GM23248 (cell line): ENCODE measurements around the gene KIF5A. TPM values are rescaled to one million over a fixed set of nuclear protein-coding genes. Genes with fewer than 3 reads are reported as not detected.

ENCODE experiments used
- DNase-seq: peaks from one replicate; pipeline ENCODE4 v3.0.0-alpha.2; 2015
- H2AFZ ChIP-seq: fragments of 200-600 bp; sonication (generic); 2 replicates; pipeline ENCODE4 v1.6.1; 2016; ENCODE audit warnings: antibody characterized with exemption
- H3F3A ChIP-seq: fragments of 200-600 bp; sonication (generic); 2 replicates; pipeline ENCODE4 v1.6.1; 2016; ENCODE audit warnings: mild to moderate bottlenecking, antibody characterized with exemption, mixed run types; ENCODE audit not compliant: insufficient read depth
- H3K27ac ChIP-seq: fragments of 200-600 bp; sonication (generic); 2 replicates; pipeline ENCODE4 v1.5.1; 2016; ENCODE audit warnings: mild to moderate bottlenecking
- H3K27me3 ChIP-seq: fragments of 200-600 bp; sonication (generic); replicated peaks from 2 replicates; pipeline ENCODE4 v1.6.1; 2016; ENCODE audit warnings: mild to moderate bottlenecking; ENCODE audit not compliant: insufficient read depth
- H3K36me3 ChIP-seq: fragments of 200-600 bp; sonication (generic); 2 replicates; pipeline ENCODE4 v1.6.1; 2016; ENCODE audit warnings: low read depth, mild to moderate bottlenecking
- H3K4me1 ChIP-seq: fragments of 200-600 bp; sonication (generic); 2 replicates; pipeline ENCODE4 v1.6.1; 2016; ENCODE audit warnings: mild to moderate bottlenecking; ENCODE audit not compliant: insufficient read depth
- H3K4me2 ChIP-seq: fragments of 200-600 bp; sonication (generic); one replicate; pipeline ENCODE4 v1.6.1; 2016; ENCODE audit warnings: mild to moderate bottlenecking; ENCODE audit not compliant: unreplicated experiment
- H3K4me3 ChIP-seq: fragments of 200-600 bp; sonication (generic); 2 replicates; pipeline ENCODE4 v1.5.1; 2016; ENCODE audit warnings: mild to moderate bottlenecking
- H3K79me2 ChIP-seq: fragments of 200-600 bp; sonication (generic); 2 replicates; pipeline ENCODE4 v1.6.1; 2016; ENCODE audit warnings: mild to moderate bottlenecking; ENCODE audit not compliant: insufficient read depth
- H3K9ac ChIP-seq: fragments of 200-600 bp; sonication (generic); 2 replicates; pipeline ENCODE4 v1.6.1; 2016; ENCODE audit warnings: mild to moderate bottlenecking
- H3K9me2 ChIP-seq: fragments of 200-600 bp; sonication (generic); 2 replicates; pipeline ENCODE4 v1.6.1; 2016; ENCODE audit warnings: mixed run types, mild to moderate bottlenecking, moderate library complexity; ENCODE audit not compliant: insufficient read depth
- H3K9me3 ChIP-seq: fragments of 200-600 bp; sonication (generic); one replicate; pipeline ENCODE4 v1.6.1; 2017; ENCODE audit warnings: low read depth
- H4K20me1 ChIP-seq: fragments of 200-600 bp; sonication (generic); 2 replicates; pipeline ENCODE4 v1.6.0; 2016; ENCODE audit not compliant: insufficient read depth
- EZH2 ChIP-seq: fragments of 200-600 bp; sonication (generic); IDR thresholded peaks from 2 replicates; pipeline ENCODE4 v1.6.1; 2018; ENCODE audit warnings: antibody characterized with exemption, mild to moderate bottlenecking; ENCODE audit not compliant: insufficient read depth, poor library complexity, severe bottlenecking
- EZH2phosphoT487 ChIP-seq: fragments of 200-600 bp; sonication (generic); IDR thresholded peaks from 2 replicates; pipeline ENCODE4 v1.6.1; 2018; ENCODE audit warnings: antibody characterized with exemption, moderate library complexity, mild to moderate bottlenecking, low read depth; ENCODE audit not compliant: insufficient read depth
- WGBS, 2 experiments: methylation state at CpG; one replicate each; pipeline ENCODE4 v1.1.6; 2015 to 2017; ENCODE audit warnings: low lambda C conversion rate in 2 of 2, low coverage in 1 of 2; ENCODE audit errors: missing lambda C conversion rate in 2 of 2; 5-methylcytosine and 5-hydroxymethylcytosine counted together
- in situ Hi-C: fragments of 300-500 bp; cut with MboI; formaldehyde crosslinking; loops from 2 replicates; pipeline ENCODE4 v1.15.0; 2020
- polyA plus RNA-seq: library from polyadenylated mRNA; unstranded; fragments of >200 nt; fragmentation: Nextera tagmentation; extraction: Ambion mirVana; gene quantifications from 2 replicates; pipeline ENCODE4 v1.2.1, GENCODE V29; 2016
- total RNA-seq: library from RNA; depleted of rRNA; stranded (reverse); fragments of >200 nt; shearing (Covaris generic); gene quantifications from 2 replicates; pipeline ENCODE4 v1.2.3, GENCODE V29; 2014

The KIF5A gene
- total and polyA plus RNA-seq, 2 experiments from 2014 or later, result 0.11 to 0.18 TPM

GRCh38 chr12:57543581-57543980, 6.3 kb upstream of the KIF5A start:
- WGBS, 2 experiments, result 91 to 95% methylated on average over 2 of the region's 2 CpGs
- no peak overlapping the region for H3K9ac ChIP-seq
- H3F3A ChIP-seq, result no peaks in the 10 kb centered on the region
- no peak overlapping the region for H2AFZ ChIP-seq
- in situ Hi-C loops, result no loop called here
- H3K27ac ChIP-seq, result no peak overlapping the region
- H3K4me3 ChIP-seq, result no peak overlapping the region
- no peaks in the 10 kb centered on the region for H3K9me3 ChIP-seq
- H3K79me2 ChIP-seq, result peaks cover 81% of the 10 kb centered on the region
- TF ChIP-seq EZH2phosphoT487, result no peak
- no peak for TF ChIP-seq EZH2
- H3K4me1 ChIP-seq, result peaks cover 21% of the 10 kb centered on the region
- no peaks in the 10 kb centered on the region for H3K27me3 ChIP-seq
- H3K9me2 ChIP-seq, result no peaks in the 10 kb centered on the region
- no peaks in the 10 kb centered on the region for H4K20me1 ChIP-seq
- peak; percentile 57 for DNase-seq
- no peak overlapping the region for H3K4me2 ChIP-seq
- H3K36me3 ChIP-seq, result peaks cover 25% of the 10 kb centered on the region

- no peak overlapping the region for H3K27ac ChIP-seq
- in situ Hi-C loops, result no loop called here
- H3K4me2 ChIP-seq, result peak overlapping the region; percentile 95
- H3K27me3 ChIP-seq, result no peaks in the 10 kb centered on the region
- H3F3A ChIP-seq, result no peaks in the 10 kb centered on the region
- no peaks in the 10 kb centered on the region for H3K9me3 ChIP-seq
- H3K36me3 ChIP-seq, result peaks cover 14% of the 10 kb centered on the region
- peaks cover 58% of the 10 kb centered on the region for H3K79me2 ChIP-seq
- H2AFZ ChIP-seq, result peak overlapping the region; percentile 96
- peak overlapping the region; percentile 97 for H3K9ac ChIP-seq
- no peaks in the 10 kb centered on the region for H3K9me2 ChIP-seq
- no peaks in the 10 kb centered on the region for H4K20me1 ChIP-seq
- no peak for TF ChIP-seq EZH2phosphoT487
- TF ChIP-seq EZH2, result no peak
- 55 to 59% methylated on average over 15 of the region's 15 CpGs for WGBS, 2 experiments
- DNase-seq, result no peak
- peak overlapping the region; percentile 88 for H3K4me3 ChIP-seq
- peaks cover 21% of the 10 kb centered on the region for H3K4me1 ChIP-seq
Measured at GRCh38 chr12:57545809-57546437, 3.9 kb upstream of the KIF5A start.

GRCh38 chr12:57546438-57547287, 3.2 kb upstream of the KIF5A start, which contains the start of gene DCTN2:
Gene DCTN2, minus strand, starts transcription at chr12:57547192. Its CDS starts 129 bp downstream, at chr12:57547063.
- Histone ChIP-seq H4K20me1 (no peaks in the 10 kb centered on the region), H3K4me2 (peak within 1 kb of the TSS; percentile 95), H3K27ac (peak within 1 kb of the TSS; percentile 38), H3K9ac (peak within 1 kb of the TSS; percentile 97), H3K4me1 (peaks cover 21% of the 10 kb centered on the region), H2AFZ (peak within 1 kb of the TSS; percentile 96), H3K79me2 (peaks cover 52% of the 10 kb centered on the region), H3F3A (no peaks in the 10 kb centered on the region), H3K27me3 (no peaks in the 10 kb centered on the region), H3K9me2 (no peaks in the 10 kb centered on the region), H3K36me3 (peaks cover 7% of the 10 kb centered on the region), H3K4me3 (peak within 1 kb of the TSS; percentile 88), H3K9me3 (no peaks in the 10 kb centered on the region)
- in situ Hi-C loops, result no loop called here
- DNase-seq, result peak; percentile 99
- WGBS, 2 experiments, result 1% methylated on average over 52 to 56 of the region's 56 CpGs
- TF ChIP-seq EZH2phosphoT487, result no peak
- no peak for TF ChIP-seq EZH2

- Histone ChIP-seq H2AFZ (peak overlapping the region; percentile 96), H3K27ac (no peak overlapping the region), H3K9me3 (no peaks in the 10 kb centered on the region), H3K79me2 (peaks cover 44% of the 10 kb centered on the region), H3K4me3 (peak overlapping the region; percentile 88), H3K9ac (peak overlapping the region; percentile 97), H3F3A (no peaks in the 10 kb centered on the region), H3K36me3 (peaks cover 3% of the 10 kb centered on the region; the same call in 1 of the 2 replicates), H3K4me1 (peaks cover 21% of the 10 kb centered on the region), H3K9me2 (no peaks in the 10 kb centered on the region), H3K27me3 (no peaks in the 10 kb centered on the region), H3K4me2 (peak overlapping the region; percentile 70), H4K20me1 (no peaks in the 10 kb centered on the region)
- in situ Hi-C loops, result no loop called here
- 12 to 13% methylated on average over 9 of the region's 9 CpGs for WGBS, 2 experiments
- TF ChIP-seq EZH2 (no peak), EZH2phosphoT487 (no peak)
- no peak for DNase-seq
Measured at GRCh38 chr12:57547288-57548012, 2.4 kb upstream of the KIF5A start.
